Measurements from ENCODE around the gene DYDC2.

DNA sequence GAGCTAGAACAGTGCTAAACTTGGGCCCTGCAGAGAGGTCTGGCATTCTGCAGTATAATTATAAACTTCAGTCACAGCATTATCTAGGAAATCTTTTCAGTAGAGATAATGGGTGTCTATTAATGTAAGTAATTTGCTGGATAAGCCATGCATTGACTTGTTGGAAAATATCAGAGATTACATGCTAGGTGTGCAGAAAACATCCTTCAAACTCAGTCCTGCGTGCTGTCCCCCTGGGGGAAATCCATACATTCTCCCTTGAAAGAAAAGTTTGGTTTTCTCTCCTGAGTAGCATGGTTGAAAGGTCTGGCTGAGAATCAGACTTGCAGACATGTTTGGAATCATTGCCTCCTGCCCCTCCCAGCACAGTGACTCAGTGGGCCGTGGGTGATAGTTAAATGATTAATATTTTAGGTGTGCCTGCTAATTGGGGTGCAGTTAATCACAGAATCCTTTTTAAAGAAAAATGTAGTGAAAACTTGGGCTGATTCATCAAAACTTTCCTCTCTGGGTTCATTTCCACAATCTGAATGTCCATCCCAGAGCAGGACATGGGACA, 37.9 kb downstream of the DYDC2 start:
- TF ChIP-seq ISL1 (CRISPR knock-in tag; IDR thresholded peaks at IDR 0.05) (no peak), TOX (CRISPR knock-in tag; IDR thresholded peaks at IDR 0.05; ENCODE audit: borderline replicate concordance) (no peak)
- TF ChIP-seq, protein P1, sequence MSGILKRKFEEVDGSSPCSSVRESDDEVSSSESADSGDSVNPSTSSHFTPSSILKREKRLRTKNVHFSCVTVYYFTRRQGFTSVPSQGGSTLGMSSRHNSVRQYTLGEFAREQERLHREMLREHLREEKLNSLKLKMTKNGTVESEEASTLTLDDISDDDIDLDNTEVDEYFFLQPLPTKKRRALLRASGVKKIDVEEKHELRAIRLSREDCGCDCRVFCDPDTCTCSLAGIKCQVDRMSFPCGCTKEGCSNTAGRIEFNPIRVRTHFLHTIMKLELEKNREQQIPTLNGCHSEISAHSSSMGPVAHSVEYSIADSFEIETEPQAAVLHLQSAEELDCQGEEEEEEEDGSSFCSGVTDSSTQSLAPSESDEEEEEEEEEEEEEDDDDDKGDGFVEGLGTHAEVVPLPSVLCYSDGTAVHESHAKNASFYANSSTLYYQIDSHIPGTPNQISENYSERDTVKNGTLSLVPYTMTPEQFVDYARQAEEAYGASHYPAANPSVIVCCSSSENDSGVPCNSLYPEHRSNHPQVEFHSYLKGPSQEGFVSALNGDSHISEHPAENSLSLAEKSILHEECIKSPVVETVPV (CRISPR knock-in tag; IDR thresholded peaks at IDR 0.05), result no peak
- TF ChIP-seq, protein P2, sequence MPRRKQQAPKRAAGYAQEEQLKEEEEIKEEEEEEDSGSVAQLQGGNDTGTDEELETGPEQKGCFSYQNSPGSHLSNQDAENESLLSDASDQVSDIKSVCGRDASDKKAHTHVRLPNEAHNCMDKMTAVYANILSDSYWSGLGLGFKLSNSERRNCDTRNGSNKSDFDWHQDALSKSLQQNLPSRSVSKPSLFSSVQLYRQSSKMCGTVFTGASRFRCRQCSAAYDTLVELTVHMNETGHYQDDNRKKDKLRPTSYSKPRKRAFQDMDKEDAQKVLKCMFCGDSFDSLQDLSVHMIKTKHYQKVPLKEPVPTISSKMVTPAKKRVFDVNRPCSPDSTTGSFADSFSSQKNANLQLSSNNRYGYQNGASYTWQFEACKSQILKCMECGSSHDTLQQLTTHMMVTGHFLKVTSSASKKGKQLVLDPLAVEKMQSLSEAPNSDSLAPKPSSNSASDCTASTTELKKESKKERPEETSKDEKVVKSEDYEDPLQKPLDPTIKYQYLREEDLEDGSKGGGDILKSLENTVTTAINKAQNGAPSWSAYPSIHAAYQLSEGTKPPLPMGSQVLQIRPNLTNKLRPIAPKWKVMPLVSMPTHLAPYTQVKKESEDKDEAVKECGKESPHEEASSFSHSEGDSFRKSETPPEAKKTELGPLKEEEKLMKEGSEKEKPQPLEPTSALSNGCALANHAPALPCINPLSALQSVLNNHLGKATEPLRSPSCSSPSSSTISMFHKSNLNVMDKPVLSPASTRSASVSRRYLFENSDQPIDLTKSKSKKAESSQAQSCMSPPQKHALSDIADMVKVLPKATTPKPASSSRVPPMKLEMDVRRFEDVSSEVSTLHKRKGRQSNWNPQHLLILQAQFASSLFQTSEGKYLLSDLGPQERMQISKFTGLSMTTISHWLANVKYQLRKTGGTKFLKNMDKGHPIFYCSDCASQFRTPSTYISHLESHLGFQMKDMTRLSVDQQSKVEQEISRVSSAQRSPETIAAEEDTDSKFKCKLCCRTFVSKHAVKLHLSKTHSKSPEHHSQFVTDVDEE (CRISPR knock-in tag; IDR thresholded peaks at IDR 0.05), result no peak
